Measurements from ENCODE around the gene SRCIN1.

- TF ChIP-seq CTCF (IDR thresholded peaks at IDR 0.05) (no peak), POLR2A (IDR thresholded peaks at IDR 0.05; ENCODE audit: low read depth) (no peak)
These were observed 13.7 kb upstream of the SRCIN1 start for GRCh38 chr17:38619451-38619795.

All from esophagus muscularis mucosa (tissue), 3 donors.